GM19193 (cell line): ENCODE measurements around the gene PCYT1B.

Experiments used
- POLR2A ChIP-seq: IDR thresholded peaks from 4 replicates; pipeline ENCODE4 v1.6.1; 2011; ENCODE audit not compliant: insufficient read depth, insufficient read length; ENCODE audit errors: extremely low read depth

The PCYT1B gene

GRCh38 chrX:24658421-24658820 lies 11.3 kb upstream of the PCYT1B start:
- TF ChIP-seq POLR2A: no peak

DNA sequence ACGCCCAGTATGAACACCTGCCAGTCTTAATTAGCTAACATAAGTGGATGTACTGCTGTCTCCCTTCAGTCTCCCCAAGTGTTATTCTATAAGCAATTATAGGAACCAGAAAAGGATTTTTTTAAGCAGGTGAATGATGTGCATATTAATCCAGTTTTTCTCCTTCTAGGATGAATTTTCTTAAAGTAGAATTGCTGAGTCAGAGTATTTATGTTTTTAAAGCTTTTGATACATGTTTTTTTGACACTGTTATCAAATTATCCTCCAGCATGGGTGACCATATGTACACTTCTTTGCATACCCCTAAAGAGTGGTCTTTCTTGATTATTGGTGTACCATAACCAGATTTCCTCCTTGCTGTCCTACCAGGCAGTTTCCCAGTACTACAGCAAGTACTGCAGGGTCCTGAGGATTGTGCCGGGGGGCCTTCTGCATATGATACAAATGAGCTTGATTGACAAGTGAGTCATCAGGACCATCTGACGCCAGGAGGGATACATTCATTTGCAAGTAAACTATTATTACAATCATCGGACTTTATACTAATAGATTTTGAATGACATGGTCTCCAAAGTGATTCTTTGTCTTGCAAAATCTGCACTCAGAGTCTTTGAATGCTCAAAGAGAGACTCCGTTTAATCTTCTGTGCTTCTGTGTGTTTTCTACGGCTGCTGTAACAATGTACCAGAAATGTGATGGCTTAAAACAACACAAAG lies 10.7 kb upstream of the PCYT1B start:
- no peak for TF ChIP-seq POLR2A

DNA sequence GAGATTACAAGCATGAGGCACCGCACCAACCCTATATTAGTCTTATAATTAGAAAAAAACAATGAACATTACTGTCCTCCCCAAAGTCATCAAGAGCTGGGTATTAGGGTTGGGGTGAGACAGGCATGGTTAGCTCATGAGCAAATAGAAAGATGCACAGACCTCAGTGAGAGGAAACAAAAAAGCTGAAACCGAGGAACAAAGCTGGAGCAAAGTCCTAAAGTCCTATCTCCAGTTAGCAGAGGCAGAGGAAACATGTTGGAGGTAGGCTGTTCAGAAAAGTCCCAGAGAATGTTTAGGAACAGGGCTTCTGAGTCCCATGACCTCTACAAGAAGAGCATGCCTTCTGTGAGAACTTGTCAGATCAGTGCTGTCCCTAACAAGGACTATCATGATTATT lies 4.6 kb upstream of the PCYT1B start:
- no peak for TF ChIP-seq POLR2A

GRCh38 chrX:24648495-24648894 lies 1.3 kb upstream of the PCYT1B start:
- TF ChIP-seq POLR2A: no peak

DNA sequence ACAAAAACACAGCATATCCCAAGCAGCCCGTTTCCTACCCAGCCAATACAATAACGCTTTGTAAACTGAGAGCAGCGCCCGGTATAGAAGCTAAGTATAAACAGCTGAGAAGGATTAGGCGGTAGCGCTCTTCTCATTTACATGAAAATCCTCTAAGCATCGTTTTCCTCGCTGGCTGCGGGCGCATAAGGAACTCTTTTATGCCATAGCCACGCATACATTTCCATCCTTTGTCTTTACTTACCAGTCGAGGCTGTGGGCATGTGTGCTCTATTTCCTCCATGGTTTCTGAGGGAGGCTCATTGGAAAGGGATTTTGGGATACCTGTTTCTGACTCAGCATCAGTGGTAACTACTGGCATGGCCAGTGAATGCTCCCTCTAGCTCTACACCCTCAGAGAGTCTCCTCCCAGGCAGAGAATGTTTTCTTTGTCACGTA lies 383 bp downstream of the PCYT1B start:
- no peak for TF ChIP-seq POLR2A

GRCh38 chrX:24646006-24646405 lies 1.1 kb downstream of the PCYT1B start:
- TF ChIP-seq POLR2A: no peak

- TF ChIP-seq POLR2A: no peak
These were observed 4.0 kb downstream of the PCYT1B start for GRCh38 chrX:24643116-24643515.

DNA sequence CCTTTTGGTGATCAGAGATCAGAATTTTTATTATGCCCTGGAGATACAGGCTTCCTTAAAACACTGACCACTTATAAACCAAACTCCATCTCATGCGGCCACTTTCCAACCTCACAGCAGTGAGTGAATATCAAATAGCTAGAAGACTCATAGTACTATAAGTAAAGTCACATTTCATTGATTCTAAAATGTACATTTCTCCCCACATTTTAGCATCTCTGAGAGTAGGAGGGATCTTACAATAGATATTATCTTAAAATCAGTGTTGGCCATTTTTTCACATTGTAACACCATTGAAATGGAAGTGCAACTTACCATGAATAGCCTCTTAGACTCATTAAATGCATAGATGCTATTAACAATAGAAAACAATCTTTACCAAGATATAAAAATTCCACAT lies 17.4 kb downstream of the PCYT1B start:
- TF ChIP-seq POLR2A: no peak

GRCh38 chrX:24619647-24620046 lies 27.5 kb downstream of the PCYT1B start:
- TF ChIP-seq POLR2A: no peak

DNA sequence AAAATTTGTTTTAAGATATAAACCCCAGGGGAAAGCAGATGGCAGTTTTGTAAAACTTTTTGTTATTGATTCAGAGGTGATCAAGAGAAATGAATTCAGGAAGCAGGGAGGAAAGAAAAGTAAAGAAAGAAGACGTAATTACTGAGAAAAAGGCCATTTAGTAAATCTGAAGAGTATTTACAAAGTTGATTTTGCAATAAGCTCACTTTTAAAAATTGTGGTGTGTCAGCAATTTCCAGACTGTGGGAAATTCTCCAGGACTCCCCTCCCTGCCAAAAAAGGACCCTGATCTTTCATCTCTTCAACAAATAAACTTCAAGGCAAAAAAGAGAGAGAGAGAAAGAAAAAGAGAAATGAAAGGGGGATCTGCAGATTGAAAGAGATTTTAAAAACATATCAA lies 36.6 kb downstream of the PCYT1B start:
- no peak for TF ChIP-seq POLR2A

DNA sequence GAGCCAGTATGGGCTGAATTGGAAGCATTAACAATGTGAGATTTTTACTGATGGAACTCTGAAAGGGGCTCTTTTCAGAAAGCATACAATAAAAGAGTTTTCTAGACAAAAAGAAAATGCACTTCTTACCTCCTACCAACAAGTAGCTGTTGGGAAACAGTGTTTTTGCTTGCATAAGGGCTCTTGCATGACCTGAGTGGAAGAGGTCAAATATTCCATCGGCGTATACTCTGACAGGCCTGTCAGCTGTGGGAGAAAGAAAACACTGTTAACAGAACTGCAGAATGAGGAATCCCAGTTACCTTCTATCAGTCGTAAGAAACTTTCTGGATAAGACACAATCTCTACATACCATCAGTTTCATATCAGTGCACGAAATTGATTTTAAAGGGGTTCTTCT lies 39.5 kb downstream of the PCYT1B start:
- TF ChIP-seq POLR2A: no peak

DNA sequence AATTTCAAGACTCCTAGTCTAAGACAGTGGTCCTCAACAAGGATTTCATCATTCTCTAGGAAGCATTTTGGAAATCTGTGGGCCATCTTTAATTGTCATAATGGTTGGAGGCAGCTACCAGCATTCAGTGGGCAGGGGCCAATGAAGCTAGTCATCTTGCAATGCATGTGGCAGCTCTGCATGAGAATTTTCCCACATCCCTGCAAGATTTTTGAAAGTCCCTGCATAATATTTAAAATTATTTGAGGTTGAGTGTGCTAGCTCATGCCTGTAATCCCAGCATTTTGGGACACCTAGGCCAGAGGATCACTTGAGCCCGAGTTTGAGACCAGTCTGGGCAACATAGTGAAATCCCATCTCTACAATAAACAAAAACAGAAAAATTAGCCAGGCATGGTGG lies 44.0 kb downstream of the PCYT1B start:
- TF ChIP-seq POLR2A: no peak

- no peak for TF ChIP-seq POLR2A
These were observed 45.3 kb downstream of the PCYT1B start for GRCh38 chrX:24601858-24602257.

DNA sequence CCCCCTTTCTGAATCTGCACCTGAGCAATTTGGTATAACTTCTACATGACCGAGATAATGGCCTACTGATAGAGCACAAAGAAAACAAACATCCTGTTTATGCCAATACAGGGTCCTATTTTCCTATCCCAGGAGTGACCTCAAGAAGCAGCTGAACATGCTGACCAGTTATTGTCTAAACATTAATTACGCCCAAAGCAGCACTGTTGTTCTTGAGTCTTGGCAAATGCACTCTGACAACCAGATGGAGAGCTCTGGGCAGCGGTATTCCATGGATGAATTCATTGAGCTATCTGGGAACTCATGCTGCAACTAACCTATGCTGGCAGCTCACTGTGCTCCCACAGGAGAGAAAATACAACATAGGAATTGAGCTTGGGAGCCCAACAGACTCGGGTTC lies 52.6 kb downstream of the PCYT1B start:
- TF ChIP-seq POLR2A: no peak

DNA sequence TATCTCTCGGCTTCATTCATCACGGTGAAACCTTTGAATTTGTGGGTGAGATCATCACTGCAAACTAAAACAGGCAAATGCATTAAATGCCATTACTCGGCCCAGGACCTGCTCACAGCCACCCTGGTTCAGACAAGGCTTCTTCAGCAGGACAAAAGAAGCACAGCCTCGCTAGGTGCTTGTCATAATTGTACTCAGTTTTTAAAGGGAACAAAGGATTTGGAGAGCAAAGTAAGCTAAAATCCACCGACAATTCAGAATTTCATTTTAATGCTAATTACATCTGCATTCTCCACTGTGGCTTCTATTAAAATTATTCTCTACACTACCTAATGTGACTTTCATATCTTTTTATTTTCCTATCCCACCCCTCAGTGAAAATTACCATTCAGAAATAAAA lies 57.0 kb downstream of the PCYT1B start:
- no peak for TF ChIP-seq POLR2A

GRCh38 chrX:24577091-24577490 lies 70.1 kb downstream of the PCYT1B start:
- TF ChIP-seq POLR2A: no peak

GRCh38 chrX:24575496-24575895 lies 71.7 kb downstream of the PCYT1B start:
- no peak for TF ChIP-seq POLR2A
